Smooth muscle cell (in vitro differentiated cells): ENCODE measurements around the gene C16orf92. TPM values are rescaled to one million over a fixed set of nuclear protein-coding genes. Genes with fewer than 3 reads are reported as not detected.

ENCODE experiments used
- DNase-seq: peaks from one replicate; lab custom pipeline; 2025; ENCODE audit not compliant: unreplicated experiment; lab: John Stamatoyannopoulos, UW
- H2AFZ ChIP-seq: fragments of 200-600 bp; sonication (generic); 2 replicates; pipeline ENCODE4 v1.6.0; 2016; ENCODE audit warnings: antibody characterized with exemption, low read depth, mild to moderate bottlenecking
- H3F3A ChIP-seq: fragments of 200-600 bp; sonication (generic); 2 replicates; pipeline ENCODE4 v1.6.0; 2017; ENCODE audit warnings: antibody characterized with exemption, low read depth
- H3K27ac ChIP-seq: fragments of 200-600 bp; sonication (generic); 2 replicates; pipeline ENCODE4 v1.5.1; 2016; ENCODE audit warnings: low read depth, mild to moderate bottlenecking
- H3K27me3 ChIP-seq: fragments of 200-600 bp; sonication (generic); 2 replicates; pipeline ENCODE4 v1.6.1; 2016; ENCODE audit warnings: low read depth, mild to moderate bottlenecking
- H3K36me3 ChIP-seq: fragments of 200-600 bp; sonication (generic); 2 replicates; pipeline ENCODE4 v1.5.1; 2016; ENCODE audit warnings: low read depth
- H3K4me1 ChIP-seq: fragments of 200-600 bp; sonication (generic); 2 replicates; pipeline ENCODE4 v1.5.1; 2016; ENCODE audit warnings: low read depth
- H3K4me2 ChIP-seq: fragments of 200-600 bp; sonication (generic); 2 replicates; pipeline ENCODE4 v1.6.0; 2016; ENCODE audit warnings: mild to moderate bottlenecking
- H3K4me3 ChIP-seq: fragments of 200-600 bp; sonication (generic); 2 replicates; pipeline ENCODE4 v1.5.1; 2016; ENCODE audit warnings: mild to moderate bottlenecking
- H3K79me2 ChIP-seq: fragments of 200-600 bp; sonication (generic); 2 replicates; pipeline ENCODE4 v1.6.0; 2016; ENCODE audit warnings: low read depth, mild to moderate bottlenecking
- H3K9ac ChIP-seq: fragments of 200-600 bp; sonication (generic); 2 replicates; pipeline ENCODE4 v1.6.0; 2016; ENCODE audit warnings: low read depth
- H3K9me3 ChIP-seq: fragments of 200-600 bp; sonication (generic); replicated peaks from 2 replicates; pipeline ENCODE4 v1.5.1; 2016; ENCODE audit warnings: low read depth
- H4K20me1 ChIP-seq: fragments of 200-600 bp; sonication (generic); 2 replicates; pipeline ENCODE4 v1.6.0; 2016; ENCODE audit warnings: low read depth
- CTCF ChIP-seq: fragments of 200-600 bp; sonication (generic); IDR thresholded peaks from 2 replicates; pipeline ENCODE4 v1.5.1; 2017; ENCODE audit warnings: borderline replicate concordance, mild to moderate bottlenecking, antibody characterized with exemption; ENCODE audit not compliant: insufficient read depth, poor library complexity, severe bottlenecking
- WGBS: methylation state at CpG from one replicate; pipeline ENCODE4 v1.1.7; 2016; ENCODE audit warnings: low lambda C conversion rate; 5-methylcytosine and 5-hydroxymethylcytosine counted together
- polyA plus RNA-seq: library from polyadenylated mRNA; unstranded; fragments of >200 nt; fragmentation: Nextera tagmentation; extraction: Ambion mirVana; gene quantifications from 2 replicates; pipeline ENCODE4 v1.2.1, GENCODE V29; 2016
- total RNA-seq: library from RNA; depleted of rRNA; stranded (reverse); fragments of >200 nt; gene quantifications from 2 replicates; pipeline ENCODE4 v1.2.3, GENCODE V29; 2014

Gene C16orf92
- total and polyA plus RNA-seq, 2 experiments from 2014 or later, result not detected

- H4K20me1 ChIP-seq, result no peaks in the 10 kb centered on the region
- H3K9me3 ChIP-seq, result no peaks in the 10 kb centered on the region
- H3K27me3 ChIP-seq, result peaks cover 53% of the 10 kb centered on the region
- peaks cover 3% of the 10 kb centered on the region for H3K4me1 ChIP-seq
- H3K4me2 ChIP-seq, result peak within 1 kb of the TSS; percentile 82
- no peak within 1 kb of the TSS for H2AFZ ChIP-seq
- H3F3A ChIP-seq, result no peaks in the 10 kb centered on the region
- WGBS, result 1% methylated on average over 8 of the region's 27 CpGs
- no peak for TF ChIP-seq CTCF
- H3K36me3 ChIP-seq, result no peaks in the 10 kb centered on the region
- no peak within 1 kb of the TSS for H3K27ac ChIP-seq
- peak within 1 kb of the TSS; percentile 40 for H3K4me3 ChIP-seq
- DNase-seq, result no peak
- H3K9ac ChIP-seq, result no peak within 1 kb of the TSS
- no peaks in the 10 kb centered on the region for H3K79me2 ChIP-seq
Measured at GRCh38 chr16:30030841-30031413, 7.9 kb downstream of the C16orf92 start, which contains the start of gene TLCD3B. Gene TLCD3B (minus strand): TSS chr16:30031271. CDS start chr16:30030527, 744 bp downstream.

- no peak for DNase-seq
- no peaks in the 10 kb centered on the region for H3K79me2 ChIP-seq
- WGBS, result 45% methylated on average over 11 of the region's 11 CpGs
- H3K27me3 ChIP-seq, result peaks cover 53% of the 10 kb centered on the region
- no peaks in the 10 kb centered on the region for H4K20me1 ChIP-seq
- H3K4me2 ChIP-seq, result peak overlapping the region; percentile 82
- H3K36me3 ChIP-seq, result no peaks in the 10 kb centered on the region
- no peaks in the 10 kb centered on the region for H3F3A ChIP-seq
- no peak overlapping the region for H2AFZ ChIP-seq
- no peaks in the 10 kb centered on the region for H3K9me3 ChIP-seq
- TF ChIP-seq CTCF, result no peak
- H3K4me1 ChIP-seq, result peaks cover 3% of the 10 kb centered on the region
- H3K4me3 ChIP-seq, result peak overlapping the region; percentile 40
- no peak overlapping the region for H3K9ac ChIP-seq
- H3K27ac ChIP-seq, result no peak overlapping the region
Measured at GRCh38 chr16:30031477-30031918, 8.5 kb downstream of the C16orf92 start.

GRCh38 chr16:30032083-30032819 lies 9.3 kb downstream of the C16orf92 start:
- Histone ChIP-seq H3K4me2 (no peak overlapping the region), H3K36me3 (no peaks in the 10 kb centered on the region), H3K9me3 (no peaks in the 10 kb centered on the region), H4K20me1 (no peaks in the 10 kb centered on the region), H3K79me2 (no peaks in the 10 kb centered on the region), H3K27ac (no peak overlapping the region), H3K9ac (no peak overlapping the region), H3K27me3 (peaks cover 52% of the 10 kb centered on the region), H3K4me1 (peaks cover 3% of the 10 kb centered on the region), H2AFZ (no peak overlapping the region), H3K4me3 (no peak overlapping the region), H3F3A (no peaks in the 10 kb centered on the region)
- 35% methylated on average over 12 of the region's 12 CpGs for WGBS
- no peak for DNase-seq
- peak; percentile 74 for TF ChIP-seq CTCF
